LHCN-M2 (cell line): Measurements from ENCODE around the gene AP2A1. TPM values are rescaled to one million over a fixed set of nuclear protein-coding genes. Genes with fewer than 3 reads are reported as not detected.
"Not testable (repeated sequence)": the region's sequence is repeated elsewhere in the genome, so short reads cannot be mapped to it uniquely, and the experiment has no call there.

Experiments used
- DNase-seq: peaks from one replicate; pipeline ENCODE4 v3.0.0-alpha.2; 2012; ENCODE audit warnings: low read depth
- polyA plus RNA-seq: library from polyadenylated mRNA; unstranded; fragments of >200 nt; gene quantifications from one replicate; pipeline ENCODE4 v1.2.1, GENCODE V29; 2012; ENCODE audit warnings: missing spikeins
- total RNA-seq: library from RNA; depleted of rRNA; stranded (reverse); fragments of >200 nt; gene quantifications from 2 replicates; pipeline ENCODE4 v1.2.3, GENCODE V29; 2014; rRNA removed

AP2A1 gene
- 103 and 107 TPM in 2 replicates for total RNA-seq
- 103 TPM for polyA plus RNA-seq

GRCh38 chr19:49766930-49767299 lies at the start of gene AP2A1:
Gene AP2A1 (plus strand): TSS chr19:49767001. CDS start chr19:49767134, 133 bp downstream.
- DNase-seq: no peak

- no peak for DNase-seq
Measured at GRCh38 chr19:49718511-49718910, 48.3 kb upstream of the AP2A1 start.

GRCh38 chr19:49718991-49719390 lies 47.8 kb upstream of the AP2A1 start:
- DNase-seq: no peak

GRCh38 chr19:49719420-49719819 lies 47.4 kb upstream of the AP2A1 start:
- not testable (repeated sequence) for DNase-seq

GRCh38 chr19:49727217-49728030 lies 39.4 kb upstream of the AP2A1 start:
- DNase-seq: no peak

GRCh38 chr19:49730166-49730565 lies 36.6 kb upstream of the AP2A1 start:
- no peak for DNase-seq

- no peak for DNase-seq
Measured at GRCh38 chr19:49738268-49738667, 28.5 kb upstream of the AP2A1 start.

- DNase-seq: no peak
Measured at GRCh38 chr19:49739098-49739497, 27.7 kb upstream of the AP2A1 start.

- DNase-seq: no peak
Measured at GRCh38 chr19:49739933-49740332, 26.9 kb upstream of the AP2A1 start.

GRCh38 chr19:49741210-49741844 lies 25.5 kb upstream of the AP2A1 start:
- DNase-seq: peak; percentile 67

- no peak for DNase-seq
Measured at GRCh38 chr19:49744946-49745381, 21.8 kb upstream of the AP2A1 start.

GRCh38 chr19:49746206-49746958 lies 20.4 kb upstream of the AP2A1 start:
- no peak for DNase-seq

GRCh38 chr19:49749055-49749716 lies 17.6 kb upstream of the AP2A1 start:
- DNase-seq: peak; percentile 32

GRCh38 chr19:49749771-49750170 lies 17.0 kb upstream of the AP2A1 start:
- no peak for DNase-seq

- no peak for DNase-seq
Measured at GRCh38 chr19:49752701-49753100, 14.1 kb upstream of the AP2A1 start.

GRCh38 chr19:49755956-49756355 lies 10.8 kb upstream of the AP2A1 start:
- DNase-seq: no peak

- DNase-seq: peak; percentile 66
Measured at GRCh38 chr19:49758292-49758691, 8.5 kb upstream of the AP2A1 start.

GRCh38 chr19:49761249-49761624 lies 5.6 kb upstream of the AP2A1 start:
- no peak for DNase-seq

GRCh38 chr19:49761625-49762311 lies 5.0 kb upstream of the AP2A1 start:
- DNase-seq: peak; percentile 26

- no peak for DNase-seq
Measured at GRCh38 chr19:49763230-49763629, 3.6 kb upstream of the AP2A1 start, which contains the start of gene TSKS. Gene TSKS (minus strand): TSS chr19:49763306. CDS start chr19:49763247, 59 bp downstream.

GRCh38 chr19:49764341-49764740 lies 2.5 kb upstream of the AP2A1 start:
- no peak for DNase-seq
